Neural cell (in vitro differentiated cells): ENCODE measurements around the gene SLC26A4. TPM values are rescaled to one million over a fixed set of nuclear protein-coding genes. Genes with fewer than 3 reads are reported as not detected.

ENCODE experiments used
- H2AFZ ChIP-seq: fragments of 200-600, 300-800 bp; sonication (generic), shearing (Covaris generic); 2 replicates; pipeline ENCODE4 v1.6.0; 2014; ENCODE audit warnings: low read depth, mild to moderate bottlenecking, antibody characterized with exemption, low read length, moderate library complexity
- H3F3A ChIP-seq: fragments of 200-600 bp; shearing (Covaris generic); 2 replicates; pipeline ENCODE4 v1.6.1; 2016; ENCODE audit warnings: mild to moderate bottlenecking, moderate library complexity, mixed read lengths, antibody characterized with exemption, low read length; ENCODE audit not compliant: insufficient read depth, poor library complexity, severe bottlenecking
- H3K27ac ChIP-seq: fragments of 200-600, 300-800 bp; sonication (generic), shearing (Covaris generic); 2 replicates; pipeline ENCODE4 v1.5.1; 2014; ENCODE audit warnings: mild to moderate bottlenecking, low read length, moderate library complexity
- H3K27me3 ChIP-seq: fragments of 300-800, 200-600 bp; sonication (generic), shearing (Covaris generic); 2 replicates; pipeline ENCODE4 v1.6.0; 2014; ENCODE audit warnings: mild to moderate bottlenecking, low read depth, low read length, moderate library complexity; ENCODE audit not compliant: insufficient read depth
- H3K36me3 ChIP-seq: fragments of 300-800, 200-600 bp; sonication (generic), shearing (Covaris generic); 2 replicates; pipeline ENCODE4 v1.5.1; 2014; ENCODE audit warnings: mild to moderate bottlenecking, antibody characterized with exemption, low read length, moderate library complexity; ENCODE audit not compliant: insufficient read depth
- H3K4me2 ChIP-seq: fragments of 300-800, 200-600 bp; sonication (generic), shearing (Covaris generic); 2 replicates; pipeline ENCODE4 v1.6.0; 2014; ENCODE audit warnings: mild to moderate bottlenecking, low read length
- H3K4me3 ChIP-seq: fragments of 300-800, 200-600 bp; sonication (generic), shearing (Covaris generic); 2 replicates; pipeline ENCODE4 v1.5.1; 2014; ENCODE audit warnings: mild to moderate bottlenecking, low read length, moderate library complexity
- H3K79me2 ChIP-seq: fragments of 200-600 bp; shearing (Covaris generic); replicated peaks from 2 replicates; pipeline ENCODE4 v1.6.0; 2014; ENCODE audit warnings: mild to moderate bottlenecking, low read length, moderate library complexity; ENCODE audit not compliant: insufficient read depth
- H3K9ac ChIP-seq: fragments of 300-800, 200-600 bp; sonication (generic), shearing (Covaris generic); 2 replicates; pipeline ENCODE4 v1.6.1; 2016; ENCODE audit warnings: mild to moderate bottlenecking, low read length, mixed read lengths
- H3K9me2 ChIP-seq: fragments of 200-600 bp; shearing (Covaris generic); 2 replicates; pipeline ENCODE4 v1.6.1; 2016; ENCODE audit warnings: mild to moderate bottlenecking, low read length, mixed read lengths; ENCODE audit not compliant: insufficient read depth
- H3K9me3 ChIP-seq: fragments of 200-600, 300-800 bp; sonication (generic), shearing (Covaris generic); 2 replicates; pipeline ENCODE4 v1.6.1; 2016; ENCODE audit warnings: mild to moderate bottlenecking, mixed run types, low read length, moderate library complexity, mixed read lengths
- H4K20me1 ChIP-seq: fragments of 200-600 bp; shearing (Covaris generic); 2 replicates; pipeline ENCODE4 v1.6.1; 2016; ENCODE audit warnings: mild to moderate bottlenecking, mixed run types; ENCODE audit not compliant: insufficient read depth
- CTCF ChIP-seq: fragments of 450-650 bp; IDR thresholded peaks from 2 replicates; pipeline ENCODE4 v1.5.1; 2014; ENCODE audit warnings: antibody characterized with exemption, mild to moderate bottlenecking, moderate library complexity; ENCODE audit not compliant: poor library complexity, severe bottlenecking
- EP300 ChIP-seq: fragments of 450-650 bp; conservative IDR thresholded peaks from 2 replicates; pipeline ENCODE4 v1.6.1; 2014; ENCODE audit warnings: antibody characterized with exemption, mild to moderate bottlenecking, moderate library complexity; ENCODE audit not compliant: poor library complexity, severe bottlenecking
- EZH2 ChIP-seq: fragments of 200-600, 300-800 bp; shearing (Covaris generic), sonication (generic); IDR thresholded peaks from 2 replicates; pipeline ENCODE4 v1.6.1; 2014; ENCODE audit warnings: antibody characterized with exemption, low read length, borderline replicate concordance, mild to moderate bottlenecking; ENCODE audit not compliant: insufficient read depth, poor library complexity, severe bottlenecking
- MXI1 ChIP-seq: fragments of 450-650 bp; conservative IDR thresholded peaks from 2 replicates; pipeline ENCODE4 v1.6.1; 2014; ENCODE audit warnings: antibody characterized with exemption, mild to moderate bottlenecking; ENCODE audit not compliant: poor library complexity, severe bottlenecking
- POLR2AphosphoS5 ChIP-seq: IDR thresholded peaks from 2 replicates; pipeline ENCODE4 v1.6.1; 2012
- RAD21 ChIP-seq: fragments of 450-650 bp; conservative IDR thresholded peaks from 2 replicates; pipeline ENCODE4 v1.6.1; 2014; ENCODE audit warnings: antibody characterized with exemption, mild to moderate bottlenecking, moderate library complexity
- SMC3 ChIP-seq: fragments of 450-650 bp; conservative IDR thresholded peaks from 2 replicates; pipeline ENCODE4 v1.6.1; 2014; ENCODE audit warnings: antibody characterized with exemption, mild to moderate bottlenecking, moderate library complexity; ENCODE audit not compliant: poor library complexity
- TAF1 ChIP-seq: IDR thresholded peaks from 2 replicates; pipeline ENCODE4 v1.6.1; 2012; ENCODE audit warnings: low read depth
- polyA plus RNA-seq: library from polyadenylated mRNA; depleted of rRNA; stranded (reverse); fragments of >200 nt; gene quantifications from 2 replicates; pipeline ENCODE4 v1.2.3, GENCODE V29; 2014
- TF ChIP-seq, protein P1 (sequence below): IDR thresholded peaks from 2 replicates; pipeline ENCODE4 v1.6.1; 2012; ENCODE audit warnings: borderline replicate concordance

The SLC26A4 gene
- polyA plus RNA-seq, 1 donor from 2014 or later: not detected

- H3K9ac ChIP-seq: no peak overlapping the region
- TF ChIP-seq, protein P1, sequence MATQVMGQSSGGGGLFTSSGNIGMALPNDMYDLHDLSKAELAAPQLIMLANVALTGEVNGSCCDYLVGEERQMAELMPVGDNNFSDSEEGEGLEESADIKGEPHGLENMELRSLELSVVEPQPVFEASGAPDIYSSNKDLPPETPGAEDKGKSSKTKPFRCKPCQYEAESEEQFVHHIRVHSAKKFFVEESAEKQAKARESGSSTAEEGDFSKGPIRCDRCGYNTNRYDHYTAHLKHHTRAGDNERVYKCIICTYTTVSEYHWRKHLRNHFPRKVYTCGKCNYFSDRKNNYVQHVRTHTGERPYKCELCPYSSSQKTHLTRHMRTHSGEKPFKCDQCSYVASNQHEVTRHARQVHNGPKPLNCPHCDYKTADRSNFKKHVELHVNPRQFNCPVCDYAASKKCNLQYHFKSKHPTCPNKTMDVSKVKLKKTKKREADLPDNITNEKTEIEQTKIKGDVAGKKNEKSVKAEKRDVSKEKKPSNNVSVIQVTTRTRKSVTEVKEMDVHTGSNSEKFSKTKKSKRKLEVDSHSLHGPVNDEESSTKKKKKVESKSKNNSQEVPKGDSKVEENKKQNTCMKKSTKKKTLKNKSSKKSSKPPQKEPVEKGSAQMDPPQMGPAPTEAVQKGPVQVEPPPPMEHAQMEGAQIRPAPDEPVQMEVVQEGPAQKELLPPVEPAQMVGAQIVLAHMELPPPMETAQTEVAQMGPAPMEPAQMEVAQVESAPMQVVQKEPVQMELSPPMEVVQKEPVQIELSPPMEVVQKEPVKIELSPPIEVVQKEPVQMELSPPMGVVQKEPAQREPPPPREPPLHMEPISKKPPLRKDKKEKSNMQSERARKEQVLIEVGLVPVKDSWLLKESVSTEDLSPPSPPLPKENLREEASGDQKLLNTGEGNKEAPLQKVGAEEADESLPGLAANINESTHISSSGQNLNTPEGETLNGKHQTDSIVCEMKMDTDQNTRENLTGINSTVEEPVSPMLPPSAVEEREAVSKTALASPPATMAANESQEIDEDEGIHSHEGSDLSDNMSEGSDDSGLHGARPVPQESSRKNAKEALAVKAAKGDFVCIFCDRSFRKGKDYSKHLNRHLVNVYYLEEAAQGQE: no peak
- TF ChIP-seq CTCF (no peak), RAD21 (no peak), MXI1 (no peak), EZH2 (no peak), SMC3 (no peak), EP300 (no peak), POLR2AphosphoS5 (no peak), TAF1 (no peak)
- no peaks in the 10 kb centered on the region for H3K9me3 ChIP-seq
- no peaks in the 10 kb centered on the region for H3K36me3 ChIP-seq
- H3K4me2 ChIP-seq: no peak overlapping the region
- H2AFZ ChIP-seq: no peak overlapping the region
- H3K4me3 ChIP-seq: no peak overlapping the region
- H3K79me2 ChIP-seq: no peaks in the 10 kb centered on the region
- no peaks in the 10 kb centered on the region for H4K20me1 ChIP-seq
- H3F3A ChIP-seq: no peaks in the 10 kb centered on the region
- H3K27ac ChIP-seq: no peak overlapping the region
- H3K27me3 ChIP-seq: no peaks in the 10 kb centered on the region
- H3K9me2 ChIP-seq: no peaks in the 10 kb centered on the region
Observed at GRCh38 chr7:107644309-107644974, 16.2 kb upstream of the SLC26A4 start.

GRCh38 chr7:107652642-107653041 lies 8.0 kb upstream of the SLC26A4 start:
- H3K4me2 ChIP-seq: no peak overlapping the region
- H3K36me3 ChIP-seq: no peaks in the 10 kb centered on the region
- TF ChIP-seq EZH2 (no peak), MXI1 (no peak), EP300 (no peak), SMC3 (no peak), TAF1 (no peak), CTCF (no peak), RAD21 (no peak), POLR2AphosphoS5 (no peak)
- TF ChIP-seq, protein P1: no peak
- H3K4me3 ChIP-seq: no peak overlapping the region
- no peak overlapping the region for H3K9ac ChIP-seq
- no peaks in the 10 kb centered on the region for H3K9me2 ChIP-seq
- H2AFZ ChIP-seq: no peak overlapping the region
- no peaks in the 10 kb centered on the region for H3F3A ChIP-seq
- no peaks in the 10 kb centered on the region for H3K79me2 ChIP-seq
- no peaks in the 10 kb centered on the region for H4K20me1 ChIP-seq
- peaks cover under 1% of the 10 kb centered on the region for H3K27me3 ChIP-seq
- H3K9me3 ChIP-seq: no peaks in the 10 kb centered on the region
- H3K27ac ChIP-seq: no peak overlapping the region
